ENCODE results near the gene SMG7.

DNA sequence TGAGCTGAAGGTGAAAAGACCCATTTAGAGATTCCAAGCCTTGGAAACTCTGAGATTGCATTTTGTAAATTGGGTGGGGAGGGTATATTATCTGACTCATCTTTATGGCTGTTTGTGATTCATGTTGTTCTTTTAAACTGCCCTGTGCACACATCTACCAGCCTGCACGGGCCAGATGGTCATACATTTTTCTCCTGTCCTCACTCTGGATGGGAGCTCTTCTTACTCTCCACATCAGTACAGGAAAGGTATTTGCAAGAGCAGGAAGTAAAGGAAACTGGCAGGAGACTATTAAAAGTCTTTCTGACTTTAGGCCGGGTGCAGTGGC lies 39.8 kb upstream of the SMG7 start:
- no peak for TF ChIP-seq POLR2A (IDR thresholded peaks at IDR 0.05; ENCODE audit: low read depth)
- TF ChIP-seq, protein P1, sequence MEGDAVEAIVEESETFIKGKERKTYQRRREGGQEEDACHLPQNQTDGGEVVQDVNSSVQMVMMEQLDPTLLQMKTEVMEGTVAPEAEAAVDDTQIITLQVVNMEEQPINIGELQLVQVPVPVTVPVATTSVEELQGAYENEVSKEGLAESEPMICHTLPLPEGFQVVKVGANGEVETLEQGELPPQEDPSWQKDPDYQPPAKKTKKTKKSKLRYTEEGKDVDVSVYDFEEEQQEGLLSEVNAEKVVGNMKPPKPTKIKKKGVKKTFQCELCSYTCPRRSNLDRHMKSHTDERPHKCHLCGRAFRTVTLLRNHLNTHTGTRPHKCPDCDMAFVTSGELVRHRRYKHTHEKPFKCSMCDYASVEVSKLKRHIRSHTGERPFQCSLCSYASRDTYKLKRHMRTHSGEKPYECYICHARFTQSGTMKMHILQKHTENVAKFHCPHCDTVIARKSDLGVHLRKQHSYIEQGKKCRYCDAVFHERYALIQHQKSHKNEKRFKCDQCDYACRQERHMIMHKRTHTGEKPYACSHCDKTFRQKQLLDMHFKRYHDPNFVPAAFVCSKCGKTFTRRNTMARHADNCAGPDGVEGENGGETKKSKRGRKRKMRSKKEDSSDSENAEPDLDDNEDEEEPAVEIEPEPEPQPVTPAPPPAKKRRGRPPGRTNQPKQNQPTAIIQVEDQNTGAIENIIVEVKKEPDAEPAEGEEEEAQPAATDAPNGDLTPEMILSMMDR (IDR thresholded peaks at IDR 0.05): no peak
- no peak for TF ChIP-seq POLR2AphosphoS5 (IDR thresholded peaks at IDR 0.05)
- no peak for TF ChIP-seq EP300 (IDR thresholded peaks at IDR 0.05)

Measured in esophagus muscularis mucosa (tissue), 4 donors.